B cell (primary cell): Measurements from ENCODE around the gene LCE5A. TPM values are rescaled to one million over a fixed set of nuclear protein-coding genes. Genes with fewer than 3 reads are reported as not detected.
"Not testable (repeated sequence)": the region's sequence is repeated elsewhere in the genome, so short reads cannot be mapped to it uniquely, and the experiment has no call there.

ENCODE experiments used
- ATAC-seq: fragments of 200-7000 bp; cut with Tn5 transposase; one replicate; pipeline ENCODE4 v1.10.0; 2021; ENCODE audit warnings: low read depth, mild to moderate bottlenecking, moderate number of reproducible peaks, moderate library complexity
- CTCF ChIA-PET: fragments of 350-600 bp; sonication (Branson Sonifier 250); formaldehyde crosslinking; loops from one replicate; lab custom pipeline; 2021; ENCODE audit warnings: antibody characterized with exemption, inconsistent platforms; lab: Charles Lee
- POLR2A ChIA-PET: fragments of 350-600 bp; sonication (Branson Sonifier 250); formaldehyde crosslinking; loops from one replicate; lab custom pipeline; 2021; ENCODE audit warnings: antibody characterized with exemption; lab: Charles Lee
- DNase-seq: peaks from one replicate; pipeline ENCODE4 v3.0.0; 2013
- H2AFZ ChIP-seq: 2 replicates; pipeline ENCODE4 v1.6.1; 2012; ENCODE audit warnings: mild to moderate bottlenecking, low read depth, low read length; ENCODE audit not compliant: insufficient read depth, poor library complexity, severe bottlenecking
- H3K27ac ChIP-seq, 2 donors: 1 replicate in 1 of 2; 2 replicates in 1 of 2; pipeline ENCODE4 v1.5.1; 2012 to 2013; ENCODE audit warnings: low read length in 2 of 2, mild to moderate bottlenecking in 2 of 2, moderate library complexity in 1 of 2
- H3K27me3 ChIP-seq, 4 experiments: fragments of 200-600 bp in 1 of 4; sonication (generic) in 1 of 4; replicated peaks in 1 of 4; 1 replicate in 2 of 4; 2 replicates in 2 of 4; pipeline versions ENCODE4 v1.6.1 to v1.7.0; 2013 to 2016; ENCODE audit warnings: low read length in 3 of 4, mild to moderate bottlenecking in 2 of 4, mixed read lengths in 1 of 4, moderate library complexity in 1 of 4; ENCODE audit not compliant: insufficient read depth in 4 of 4, control insufficient read depth in 3 of 4; ENCODE audit errors: control extremely low read depth in 1 of 4
- H3K36me3 ChIP-seq, 2 experiments: replicated peaks in 1 of 2; 1 replicate in 1 of 2; 2 replicates in 1 of 2; pipeline versions ENCODE4 v1.6.1 to v1.7.1; 2013; ENCODE audit warnings: low read length in 1 of 2; ENCODE audit not compliant: insufficient read depth in 2 of 2, control insufficient read depth in 1 of 2; ENCODE audit errors: control extremely low read depth in 1 of 2, extremely low read depth in 1 of 2
- H3K4me1 ChIP-seq, 2 donors: fragments of 200-600 bp in 1 of 2; sonication (generic) in 1 of 2; 1 replicate in 1 of 2; 2 replicates in 1 of 2; pipeline versions ENCODE4 v1.5.1 to v1.6.1; 2013 to 2017; ENCODE audit warnings: low read length in 2 of 2; ENCODE audit not compliant: control insufficient read depth in 2 of 2, insufficient read depth in 2 of 2
- H3K4me2 ChIP-seq: replicated peaks from 2 replicates; pipeline ENCODE3; 2012; ENCODE audit warnings: mild to moderate bottlenecking, low read depth, low read length; ENCODE audit not compliant: poor library complexity, severe bottlenecking
- H3K4me3 ChIP-seq, 5 experiments: fragments of 200-600 bp in 1 of 5; sonication (generic) in 1 of 5; 1 replicate in 3 of 5; 2 replicates in 2 of 5; pipeline versions ENCODE4 v1.5.1 to v1.7.0; 2011 to 2016; ENCODE audit warnings: low read length in 4 of 5, mild to moderate bottlenecking in 4 of 5, low read depth in 2 of 5, control low read depth in 1 of 5, moderate library complexity in 1 of 5; ENCODE audit not compliant: insufficient read depth in 1 of 5; ENCODE audit errors: control extremely low read depth in 1 of 5, extremely low read depth in 1 of 5
- H3K79me2 ChIP-seq: fragments of 200-600 bp; sonication (generic); one replicate; pipeline ENCODE4 v1.6.0; 2016; ENCODE audit warnings: low read length; ENCODE audit not compliant: control insufficient read depth, insufficient read depth
- H3K9ac ChIP-seq: fragments of 200-600 bp; sonication (generic); 2 replicates; pipeline ENCODE4 v1.6.1; 2017; ENCODE audit warnings: mild to moderate bottlenecking, low read length, moderate library complexity
- H3K9me3 ChIP-seq, 3 donors: one replicate each; pipeline versions ENCODE4 v1.6.1 to v1.7.1; 2013; ENCODE audit warnings: low read length in 2 of 3; ENCODE audit not compliant: control insufficient read depth in 2 of 3, insufficient read depth in 1 of 3; ENCODE audit errors: control extremely low read depth in 1 of 3
- H4K20me1 ChIP-seq: 2 replicates; pipeline ENCODE4 v1.6.0; 2012; ENCODE audit warnings: mild to moderate bottlenecking, low read length; ENCODE audit not compliant: insufficient read depth, control insufficient read depth, poor library complexity, severe bottlenecking
- H3K27ac Mint-ChIP-seq: one replicate; pipeline ENCODE4 v1.8.0; 2021; ENCODE audit warnings: mixed read lengths
- H3K27me3 Mint-ChIP-seq: one replicate; pipeline ENCODE4 v1.8.0; 2021; ENCODE audit warnings: mixed read lengths
- H3K4me1 Mint-ChIP-seq: one replicate; pipeline ENCODE4 v1.8.0; 2021; ENCODE audit warnings: mixed read lengths
- H3K4me3 Mint-ChIP-seq: one replicate; pipeline ENCODE4 v1.8.0; 2021; ENCODE audit warnings: mixed read lengths
- H3K9me3 Mint-ChIP-seq: one replicate; pipeline ENCODE4 v1.8.0; 2022; ENCODE audit warnings: mixed read lengths; ENCODE audit not compliant: insufficient read depth
- CTCF ChIP-seq: fragments of 200-600 bp; IDR thresholded peaks from one replicate; pipeline ENCODE4 v1.8.0; 2022; ENCODE audit warnings: antibody characterized with exemption, mild to moderate bottlenecking
- EZH2 ChIP-seq: IDR thresholded peaks from 2 replicates; pipeline ENCODE4 v1.6.1; 2012; ENCODE audit warnings: borderline replicate concordance, low read depth, mild to moderate bottlenecking, moderate library complexity, low read length; ENCODE audit not compliant: insufficient read depth, poor library complexity, severe bottlenecking
- WGBS: methylation state at CpG from one replicate; pipeline ENCODE4 v1.1.5; 2013; ENCODE audit warnings: missing lambda C conversion rate; ENCODE audit not compliant: insufficient coverage; 5-methylcytosine and 5-hydroxymethylcytosine counted together
- intact Hi-C: fragments of 100-400 bp; cut with micrococcal nuclease; formaldehyde crosslinking; loops from one replicate; pipeline ENCODE4 v1.10.0; 2022
- polyA plus RNA-seq: library from polyadenylated mRNA; depleted of rRNA; stranded (reverse); fragments of >200 nt; gene quantifications from 2 replicates; pipeline ENCODE4 v1.2.3, GENCODE V29; 2012
- total RNA-seq, 2 donors: library from RNA; stranded (reverse); fragments of 120-200 nt in 1 of 2; gene quantifications; 1 replicate in 1 of 2; 2 replicates in 1 of 2; pipeline versions ENCODE4 v1.2.3 to v1.2.4, GENCODE V29; 2013 to 2022

LCE5A gene
- total and polyA plus RNA-seq, 2 donors (not counting 1 experiment from before 2014, with no cell fraction given) = not detected

GRCh38 chr1:152487871-152488270 lies 22.7 kb upstream of the LCE5A start:
- no peak overlapping the region for H3K4me2 ChIP-seq
- 100% methylated on average over 1 of the region's 2 CpGs for WGBS

GRCh38 chr1:152491537-152491936 lies 19.1 kb upstream of the LCE5A start:
- H3K9me3 Mint-ChIP-seq, H2AFZ ChIP-seq, H3K9ac ChIP-seq, H3K27ac Mint-ChIP-seq, H3K4me1 ChIP-seq, H3K27me3 ChIP-seq, DNase-seq, ATAC-seq, H3K4me3 ChIP-seq, H3K36me3 ChIP-seq, H4K20me1 ChIP-seq, CTCF ChIA-PET, H3K4me2 ChIP-seq, H3K4me3 Mint-ChIP-seq, H3K9me3 ChIP-seq, H3K27ac ChIP-seq, intact Hi-C loops, POLR2A ChIA-PET, H3K4me1 Mint-ChIP-seq, H3K79me2 ChIP-seq: not testable (repeated sequence)
- H3K27me3 Mint-ChIP-seq = peaks cover 24% of the 10 kb centered on the region

More at GRCh38 chr1:152487871-152488270, 22.7 kb upstream of the LCE5A start:
- ChIA-PET POLR2A (no interaction called here), CTCF (no interaction called here)
- no peaks in the 10 kb centered on the region for H3K4me1 ChIP-seq
- H3K36me3 ChIP-seq = no peaks in the 10 kb centered on the region
- no peaks in the 10 kb centered on the region for H3K79me2 ChIP-seq
- H3K9ac ChIP-seq = no peak overlapping the region
- no peaks in the 10 kb centered on the region for H3K9me3 ChIP-seq
- intact Hi-C loops = no loop called here
- no peak for ATAC-seq
- no peak overlapping the region for H3K4me3 ChIP-seq
- H3K9me3 Mint-ChIP-seq = no peaks in the 10 kb centered on the region
- peaks cover 0 to 3% (median under 1%) of the 10 kb centered on the region in 4 experiments for H3K27me3 ChIP-seq
- DNase-seq = no peak
- H3K4me1 Mint-ChIP-seq = no peaks in the 10 kb centered on the region
- no peak overlapping the region for H3K27ac Mint-ChIP-seq
- no peaks in the 10 kb centered on the region for H4K20me1 ChIP-seq
- no peak for TF ChIP-seq EZH2
- no peak for TF ChIP-seq CTCF
- H3K4me3 Mint-ChIP-seq = no peak overlapping the region
- no peak overlapping the region for H2AFZ ChIP-seq
- no peak overlapping the region for H3K27ac ChIP-seq
- peaks cover 12% of the 10 kb centered on the region for H3K27me3 Mint-ChIP-seq
